ENCODE data around the gene ACTC1.

Gene ACTC1

DNA sequence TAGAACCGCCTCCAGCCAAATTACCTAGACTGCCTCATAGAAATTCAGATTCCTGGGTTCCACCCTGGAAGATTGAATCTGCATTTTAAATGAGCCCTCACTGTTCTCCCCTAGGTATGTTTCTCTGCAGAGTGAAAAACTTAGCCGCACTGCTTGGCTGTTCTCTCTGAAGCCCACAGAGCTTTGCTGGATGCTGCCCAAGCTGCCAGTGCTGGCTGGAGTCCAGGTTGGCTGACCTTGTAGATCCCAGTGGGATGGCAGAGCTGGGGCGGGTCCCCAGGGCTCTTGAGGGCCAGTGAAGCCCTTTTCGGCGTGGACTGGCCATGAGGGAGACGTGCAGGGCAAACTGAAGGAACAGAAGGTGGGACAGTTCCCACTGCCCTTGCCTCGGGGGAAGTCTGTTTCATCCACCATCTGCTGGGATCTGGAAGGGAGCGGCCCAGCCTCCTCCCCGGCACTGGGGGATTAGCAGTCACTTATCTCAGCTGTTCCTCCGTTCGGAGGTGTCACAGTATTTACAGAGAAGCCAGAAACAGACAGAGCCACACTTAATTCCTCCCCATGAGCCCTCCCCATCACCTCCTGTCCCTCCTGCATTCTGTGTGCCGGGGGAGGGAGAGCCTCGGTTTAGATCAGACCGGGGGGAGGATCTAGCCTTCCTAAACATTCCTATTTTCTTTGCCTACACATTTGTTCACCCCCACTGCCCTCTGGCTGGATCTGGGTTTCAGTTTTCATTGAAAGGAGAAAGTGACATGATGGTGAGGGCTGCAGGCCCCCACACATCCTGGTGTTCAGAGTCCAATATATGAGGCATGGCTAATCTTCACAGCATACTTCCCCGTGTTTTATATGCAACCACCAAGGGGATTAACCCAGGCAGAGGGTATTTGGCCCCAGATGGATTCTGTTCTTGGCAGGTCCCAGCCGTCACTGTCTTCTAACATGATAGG, 4.1 kb upstream of the ACTC1 start:
- DNase-seq (ENCODE audit: low spot score), result no peak

DNA sequence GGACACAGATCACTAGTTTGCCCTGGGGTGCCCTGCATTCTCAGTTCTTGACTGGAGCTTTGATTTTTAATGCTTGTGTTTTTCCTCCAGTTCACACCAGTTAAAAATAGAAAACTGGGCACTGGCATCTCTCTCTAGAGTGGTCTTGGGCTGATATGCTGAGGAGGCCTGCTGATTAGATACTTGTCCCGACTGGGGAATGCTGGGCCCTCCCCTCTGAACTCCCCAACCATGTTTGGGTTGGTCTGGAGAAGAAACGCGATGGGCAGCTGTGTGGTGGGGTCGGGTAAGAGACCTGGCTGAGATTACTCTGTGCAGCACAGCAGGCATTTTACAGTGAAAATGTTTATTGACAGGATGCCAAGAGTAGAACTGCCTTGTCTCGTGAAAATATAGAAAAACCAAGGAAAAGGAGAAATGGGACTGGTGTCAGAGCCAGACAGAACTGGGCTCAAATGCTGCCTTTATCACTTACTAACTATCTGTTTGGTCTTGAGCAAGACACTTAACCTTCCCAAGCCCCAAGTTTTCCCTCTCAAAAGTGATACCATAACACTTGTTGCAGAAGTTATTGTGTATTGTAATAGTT, 1.6 kb upstream of the ACTC1 start:
- DNase-seq (ENCODE audit: low spot score), result no peak

DNA sequence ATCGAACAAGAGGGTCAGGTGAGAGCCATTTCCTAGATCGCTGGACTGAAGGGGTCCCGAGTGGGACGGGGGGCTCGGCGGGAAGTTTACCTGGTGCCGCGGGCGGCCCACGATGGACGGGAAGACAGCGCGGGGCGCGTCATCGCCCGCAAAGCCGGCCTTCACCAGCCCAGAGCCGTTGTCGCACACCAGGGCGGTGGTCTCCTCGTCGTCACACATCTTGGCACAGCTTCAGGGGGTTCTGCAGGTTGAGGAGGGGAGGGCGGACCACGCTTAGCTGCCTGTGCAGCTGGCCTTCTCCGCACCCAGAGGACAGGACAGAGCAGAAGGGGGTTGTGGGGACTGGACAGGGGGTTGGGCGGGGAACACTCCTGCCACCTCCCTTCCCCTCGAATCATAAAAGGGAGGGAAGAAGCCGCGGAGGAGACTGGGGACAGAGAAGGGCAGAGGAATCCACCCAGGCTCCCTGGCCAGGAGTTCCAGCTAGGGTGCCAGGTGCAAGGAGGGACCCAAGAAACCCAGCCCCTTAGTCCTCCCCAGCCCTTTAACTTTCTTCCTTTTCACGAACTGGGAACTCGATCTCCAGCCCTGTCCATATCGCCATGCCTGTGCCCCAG, 651 bp downstream of the ACTC1 start:
- DNase-seq (ENCODE audit: low spot score), result no peak

DNA sequence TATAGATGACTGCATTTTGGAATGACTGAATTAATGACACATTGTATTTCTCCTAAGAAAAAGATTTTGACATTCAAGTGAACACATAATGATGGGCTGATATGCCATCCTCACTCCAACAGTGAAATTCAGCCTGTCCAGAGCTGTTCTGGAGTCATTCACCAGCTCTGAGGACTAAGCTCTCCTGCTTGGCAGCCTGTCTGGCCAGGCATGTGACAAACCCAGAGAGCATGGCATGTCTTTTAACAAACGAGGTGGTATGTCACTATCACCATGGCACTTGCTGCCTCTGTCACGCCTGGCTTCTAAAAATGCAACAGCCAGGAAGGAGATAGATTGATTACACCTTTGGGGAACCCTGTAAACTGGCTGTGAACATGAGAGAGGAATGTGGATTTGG, 1.4 kb downstream of the ACTC1 start:
- DNase-seq (ENCODE audit: low spot score), result no peak

DNA sequence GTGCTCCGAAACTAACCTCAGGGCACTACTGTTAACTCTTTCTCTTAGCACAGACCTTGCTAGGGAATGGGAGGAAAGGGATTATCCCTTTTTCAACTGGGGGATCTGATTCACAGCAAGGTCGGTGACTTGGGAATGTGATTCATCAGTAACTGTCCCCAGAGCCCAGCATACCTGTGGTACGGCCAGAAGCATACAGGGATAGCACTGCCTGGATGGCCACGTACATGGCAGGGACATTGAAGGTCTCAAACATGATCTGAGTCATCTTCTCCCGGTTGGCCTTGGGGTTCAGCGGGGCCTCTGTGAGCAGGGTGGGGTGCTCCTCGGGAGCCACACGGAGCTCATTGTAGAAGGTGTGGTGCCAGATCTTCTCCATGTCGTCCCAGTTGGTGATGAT, 2.3 kb downstream of the ACTC1 start:
- no peak for DNase-seq (ENCODE audit: low spot score)

DNA sequence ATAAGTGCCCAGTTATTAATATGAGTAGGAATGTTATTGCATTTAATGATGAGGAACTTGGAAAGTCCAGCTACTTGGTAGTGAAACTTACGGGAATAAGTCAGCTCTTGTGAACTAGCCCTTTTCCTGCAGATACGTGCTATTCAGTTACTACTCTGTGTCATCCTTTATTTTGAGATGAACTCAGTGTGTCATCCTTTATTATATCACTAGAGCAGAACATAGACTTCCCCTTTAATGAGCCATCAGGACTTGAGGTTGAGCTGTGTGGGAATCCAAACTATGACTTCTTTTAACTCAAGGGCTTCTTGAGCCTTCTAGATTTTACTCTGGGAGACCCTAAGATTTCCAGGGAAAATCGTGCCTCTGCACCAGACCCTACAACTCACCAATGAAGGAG, 3.6 kb downstream of the ACTC1 start:
- no peak for DNase-seq (ENCODE audit: low spot score)

DNA sequence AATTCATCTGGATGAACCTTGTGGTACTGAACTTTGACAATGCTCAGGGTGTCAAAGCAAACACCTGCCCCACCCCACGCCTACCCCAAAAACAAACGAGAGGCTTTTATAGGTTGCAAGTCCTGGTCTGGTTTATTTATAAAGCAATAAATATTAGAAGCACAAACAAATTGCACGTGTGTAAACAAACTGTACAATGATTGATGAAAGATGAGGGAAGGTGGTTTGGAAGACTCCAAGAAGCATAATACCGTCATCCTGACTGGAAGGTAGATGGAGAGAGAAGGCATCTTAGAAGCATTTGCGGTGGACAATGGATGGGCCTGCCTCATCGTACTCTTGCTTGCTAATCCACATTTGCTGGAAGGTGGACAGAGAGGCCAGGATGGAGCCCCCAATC, 5.2 kb downstream of the ACTC1 start:
- no peak for DNase-seq (ENCODE audit: low spot score)

DNA sequence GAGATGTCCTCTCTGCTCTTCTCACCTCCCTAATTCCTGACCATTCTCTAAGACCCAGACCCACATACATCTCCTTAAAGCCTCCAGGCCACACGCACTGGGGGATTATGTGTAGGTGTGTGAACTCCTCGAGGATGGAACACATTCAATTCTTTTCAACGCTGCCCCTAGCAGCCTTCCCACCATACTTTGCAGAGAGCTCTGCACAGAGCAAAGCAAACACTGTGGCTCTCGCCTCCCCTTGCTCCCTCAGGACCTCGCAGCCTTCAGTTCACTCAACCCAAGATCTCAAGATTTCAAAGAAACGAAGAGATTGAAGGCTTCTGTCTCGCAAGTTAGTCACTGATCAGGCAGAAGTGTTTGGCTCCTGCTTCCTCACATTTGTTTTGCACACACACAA, 6.0 kb downstream of the ACTC1 start:
- no peak for DNase-seq (ENCODE audit: low spot score)

DNA sequence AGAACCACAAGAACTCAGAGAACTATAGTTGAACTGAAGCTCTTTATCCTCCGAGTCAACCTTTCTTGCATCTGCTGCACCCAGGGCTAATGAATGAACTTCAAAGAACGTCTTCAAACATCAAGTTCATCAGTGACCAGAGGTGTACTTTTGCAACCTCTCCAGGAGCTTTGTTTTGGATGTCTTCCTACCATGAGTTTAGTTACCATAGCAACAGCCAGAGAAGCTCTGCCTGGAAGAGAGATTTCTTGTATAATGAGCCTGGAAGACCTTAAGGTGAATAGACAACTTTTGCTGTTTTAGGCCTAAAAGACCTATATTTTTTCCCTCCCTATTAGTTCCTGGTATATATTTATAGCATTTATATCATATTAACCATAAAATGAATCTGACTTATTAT, 9.1 kb downstream of the ACTC1 start:
- no peak for DNase-seq (ENCODE audit: low spot score)

DNA sequence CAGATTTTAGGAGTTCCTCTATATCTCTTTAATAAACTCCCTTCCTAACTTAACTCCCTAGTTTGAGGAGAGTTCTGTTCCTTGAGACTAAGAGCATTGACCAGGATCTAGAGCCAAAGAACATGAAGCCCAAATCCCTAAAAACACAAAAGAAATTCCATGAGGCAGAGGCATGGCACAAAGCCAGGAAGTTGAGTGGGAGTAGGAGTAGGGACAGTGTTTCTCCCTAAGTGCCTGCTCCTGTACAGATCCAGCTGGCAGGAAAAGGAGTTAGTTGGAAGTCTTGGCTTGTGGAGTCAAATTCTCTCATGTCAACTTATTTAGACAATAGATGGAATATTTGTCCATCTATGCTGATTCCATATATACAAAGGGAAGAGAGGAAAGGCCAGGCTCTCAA, 11.4 kb downstream of the ACTC1 start:
- no peak for DNase-seq (ENCODE audit: low spot score)

DNA sequence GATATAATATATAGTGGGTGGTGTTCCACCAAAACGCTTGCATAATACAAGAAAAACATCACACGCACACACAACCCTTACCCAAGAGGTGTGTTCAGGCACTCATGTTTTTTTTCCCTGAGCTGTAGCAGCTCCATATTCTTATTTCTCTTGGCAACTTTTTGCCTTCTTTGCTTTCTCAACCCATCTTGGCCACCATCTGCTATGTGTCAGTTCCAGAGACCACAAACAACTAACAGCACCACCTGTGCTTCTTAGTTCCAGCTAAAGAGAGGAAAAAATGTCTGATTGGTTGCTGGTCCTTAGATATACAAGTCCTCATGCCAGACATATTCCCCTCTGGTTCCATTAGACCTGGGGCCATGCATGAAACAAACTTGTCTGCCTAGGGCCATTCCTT, 11.9 kb downstream of the ACTC1 start:
- no peak for DNase-seq (ENCODE audit: low spot score)

DNA sequence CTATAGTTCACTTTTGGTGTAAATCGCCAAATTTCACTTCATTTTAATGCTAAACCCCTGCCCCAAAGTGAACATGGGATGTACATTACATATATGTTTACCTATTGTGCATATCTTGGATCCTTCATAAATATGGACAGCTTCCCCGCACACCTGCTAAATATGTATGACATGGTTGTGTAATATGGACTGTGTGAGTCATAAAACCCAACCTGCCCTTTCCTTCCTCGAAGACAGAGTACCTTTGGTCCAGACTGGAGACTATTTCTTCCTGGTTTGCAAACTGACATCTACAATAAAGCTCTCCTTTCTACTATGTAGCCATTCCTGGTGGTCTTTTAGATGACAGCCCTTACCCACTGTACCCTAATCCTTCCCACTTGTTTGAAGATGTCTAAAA, 12.4 kb downstream of the ACTC1 start:
- no peak for DNase-seq (ENCODE audit: low spot score)

DNA sequence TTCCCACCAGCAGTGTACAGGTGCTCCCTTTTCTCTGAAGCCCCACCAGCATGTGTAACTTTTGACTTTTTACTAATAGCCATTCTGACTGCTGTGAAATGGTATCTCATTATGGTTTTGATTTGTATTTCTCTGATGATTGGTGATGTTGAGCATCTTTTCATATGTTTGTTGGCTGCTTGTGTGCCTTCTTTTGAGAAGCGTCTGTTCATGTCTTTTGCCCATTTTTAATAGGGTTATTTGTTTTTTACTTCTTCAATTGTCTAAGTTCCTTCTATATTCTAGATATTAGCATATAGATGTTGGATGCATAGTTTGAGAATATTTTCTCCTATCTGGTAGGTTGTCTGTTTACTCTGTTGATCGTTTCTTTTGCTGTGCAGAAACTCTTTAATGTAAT, 14.6 kb downstream of the ACTC1 start:
- no peak for DNase-seq (ENCODE audit: low spot score)

DNA sequence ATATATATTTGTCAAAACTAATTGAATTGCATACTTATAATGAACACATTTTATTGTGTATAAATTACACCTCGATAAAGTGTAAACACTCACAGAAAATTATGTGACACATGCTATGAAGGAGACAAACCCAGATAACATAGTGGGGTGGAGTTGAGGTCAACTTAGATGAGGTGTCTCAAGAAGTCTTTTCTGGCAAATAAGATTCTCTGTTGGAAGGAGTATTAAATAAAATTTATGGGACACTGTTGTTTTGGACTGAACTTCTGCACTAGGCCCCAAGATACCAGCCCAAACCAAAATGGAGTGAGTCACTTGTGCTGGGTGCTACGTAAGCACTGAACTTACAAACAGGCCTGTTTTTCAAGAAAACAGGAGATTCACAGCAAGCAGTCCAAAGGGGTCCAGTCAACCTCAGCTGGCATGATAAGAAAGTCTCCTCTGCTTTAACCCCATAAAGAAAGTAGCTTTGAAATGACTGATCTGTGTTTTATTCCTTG, 18.7 kb downstream of the ACTC1 start:
- no peak for DNase-seq (ENCODE audit: low spot score)

DNA sequence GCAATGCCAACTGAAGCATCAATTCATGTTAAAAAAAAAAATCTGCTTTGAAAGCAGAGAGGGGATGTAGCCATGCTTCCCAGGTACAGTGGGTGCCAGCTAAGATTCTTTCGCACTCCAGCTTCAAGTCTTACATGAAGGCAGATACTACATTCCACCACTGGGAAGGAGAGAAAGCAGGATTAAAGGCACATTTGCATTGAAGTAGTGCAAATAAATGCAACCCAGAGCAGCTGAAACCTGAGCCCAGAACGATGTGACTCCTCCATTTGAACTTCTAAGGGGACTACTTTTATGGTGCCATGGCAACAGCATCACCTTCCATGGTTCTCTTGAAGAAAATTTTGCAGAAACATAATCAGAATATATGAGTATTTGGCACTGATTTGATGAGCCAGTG, 21.4 kb downstream of the ACTC1 start:
- DNase-seq (ENCODE audit: low spot score), result no peak

DNA sequence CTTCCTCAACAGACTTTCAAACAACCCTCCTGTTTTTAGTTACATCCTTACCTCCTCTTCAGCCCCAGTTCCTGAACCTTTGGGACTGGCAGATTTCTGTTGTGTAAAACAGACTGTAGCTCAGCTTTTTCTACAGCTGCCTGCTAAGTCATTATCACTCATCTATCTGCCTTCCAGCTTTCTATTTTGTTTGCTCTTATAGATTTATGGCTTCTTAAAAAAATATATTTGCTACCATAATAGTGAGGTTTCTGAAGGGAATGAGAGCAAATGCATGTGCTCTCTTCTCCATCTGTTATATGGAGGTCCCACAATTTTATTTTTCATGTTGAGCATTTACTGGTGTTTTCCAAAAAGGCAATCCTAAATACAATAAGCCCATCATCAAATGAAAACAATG, 22.3 kb downstream of the ACTC1 start:
- DNase-seq (ENCODE audit: low spot score), result no peak

DNA sequence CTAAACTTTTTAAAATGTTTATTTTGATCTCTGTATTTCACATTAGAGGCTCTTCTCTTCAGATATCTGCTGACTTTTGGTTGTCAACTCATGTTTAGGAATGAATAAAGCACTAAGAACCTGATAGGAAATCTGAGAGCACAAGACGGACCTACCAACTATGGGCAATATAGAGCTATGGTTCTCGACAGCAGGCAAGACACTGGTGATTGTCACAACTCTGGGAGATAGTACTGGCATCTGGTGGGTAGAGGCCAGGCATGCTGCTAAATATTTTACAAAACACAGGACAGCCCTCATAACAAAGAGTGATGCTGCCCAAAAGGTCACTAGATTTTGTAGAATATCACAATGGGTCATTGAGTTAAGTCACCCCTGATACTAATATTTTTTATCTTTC, 23.0 kb downstream of the ACTC1 start:
- no peak for DNase-seq (ENCODE audit: low spot score)

DNA sequence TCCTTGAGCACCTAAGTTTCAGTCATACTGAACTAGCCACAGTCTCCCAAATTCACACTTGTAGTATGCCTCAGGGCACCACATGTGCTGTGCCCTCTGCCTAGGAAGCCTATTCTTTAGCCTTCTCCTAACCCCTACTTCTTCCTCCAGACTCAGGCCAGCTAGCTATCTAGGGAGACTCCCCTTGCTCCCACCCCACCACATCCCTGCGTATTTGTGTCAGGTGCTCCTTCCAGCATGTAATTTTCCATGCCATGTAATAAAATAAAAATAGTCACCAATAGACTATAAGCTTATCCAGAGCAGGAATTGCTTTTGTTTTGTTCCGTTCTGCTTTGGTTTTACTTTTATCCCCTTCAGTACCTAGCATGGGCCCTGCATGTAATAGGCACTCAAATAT, 25.6 kb downstream of the ACTC1 start:
- no peak for DNase-seq (ENCODE audit: low spot score)

DNA sequence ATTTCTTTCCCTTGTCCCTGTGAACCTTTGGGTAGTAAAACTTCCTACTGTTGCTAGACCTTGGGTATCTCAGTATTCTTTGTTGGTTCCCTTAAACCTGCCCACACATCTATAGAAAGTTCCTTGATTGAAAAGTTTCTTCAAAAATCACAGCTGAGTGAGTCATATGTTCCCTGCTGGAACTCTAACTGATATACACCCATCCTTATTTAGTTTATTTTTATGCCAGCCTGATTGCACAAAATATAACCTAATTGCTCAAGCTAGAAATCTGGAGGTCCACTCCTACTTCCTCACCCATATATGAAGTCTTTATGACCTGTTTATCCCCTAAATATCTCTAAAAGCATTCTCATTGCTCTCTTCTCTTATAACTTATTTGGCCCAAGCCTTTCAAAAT, 26.8 kb downstream of the ACTC1 start:
- no peak for DNase-seq (ENCODE audit: low spot score)

DNA sequence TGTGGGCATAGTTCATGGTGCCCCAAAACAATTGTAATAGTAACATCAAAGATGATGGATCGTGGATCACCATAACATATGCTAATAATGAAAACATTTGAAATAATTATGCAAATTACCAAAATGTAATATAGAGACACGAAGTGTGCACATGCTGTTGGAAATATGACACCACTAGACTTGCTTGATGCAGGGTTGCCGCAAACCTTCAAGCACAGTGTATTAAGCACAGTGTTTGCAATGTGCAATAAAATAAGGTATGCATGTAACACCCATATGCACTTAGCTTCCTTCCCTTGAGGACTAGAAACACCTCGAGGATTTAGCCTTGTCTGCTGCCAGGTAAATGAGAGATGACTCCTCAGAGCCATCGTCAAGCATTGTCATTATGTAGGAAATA, 29.6 kb downstream of the ACTC1 start:
- DNase-seq (ENCODE audit: low spot score), result no peak

DNA sequence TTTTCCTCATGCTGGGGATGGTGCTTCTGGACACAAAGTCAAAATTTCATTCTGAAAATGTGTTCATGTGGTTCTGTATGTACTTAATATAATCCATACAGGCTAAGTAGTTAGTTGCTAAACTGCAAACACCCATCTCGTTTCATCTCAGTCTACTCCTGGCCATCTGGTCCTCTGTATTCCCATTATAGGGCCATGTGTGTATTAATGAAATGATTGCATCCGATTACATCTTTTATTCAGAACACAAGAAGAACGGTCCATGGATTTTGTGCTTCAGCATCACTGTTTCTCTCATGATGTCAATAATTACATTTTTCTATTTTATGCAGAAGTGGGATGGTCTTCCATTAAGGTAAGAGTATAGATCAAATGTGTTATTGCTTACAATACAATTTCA, 34.4 kb downstream of the ACTC1 start:
- no peak for DNase-seq (ENCODE audit: low spot score)

DNA sequence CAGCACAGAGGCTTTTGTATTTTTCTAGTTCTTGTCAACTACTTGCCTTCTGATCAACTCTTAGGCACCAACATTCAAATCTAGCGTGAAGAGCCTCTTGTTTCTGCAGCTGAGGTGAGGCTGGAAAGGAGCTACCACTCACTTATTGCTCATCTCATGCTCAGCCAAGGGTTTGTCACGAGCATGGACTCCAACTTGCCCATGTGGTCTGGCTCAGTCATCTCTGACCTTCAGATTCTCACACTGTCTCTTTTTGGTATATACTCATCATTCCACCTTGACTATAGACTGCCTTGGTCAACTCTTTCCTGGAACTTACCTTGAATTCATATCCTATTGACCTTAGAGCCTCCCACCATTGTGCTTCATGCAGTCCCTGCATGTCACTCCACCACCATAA, 35.4 kb downstream of the ACTC1 start:
- DNase-seq (ENCODE audit: low spot score), result no peak

DNA sequence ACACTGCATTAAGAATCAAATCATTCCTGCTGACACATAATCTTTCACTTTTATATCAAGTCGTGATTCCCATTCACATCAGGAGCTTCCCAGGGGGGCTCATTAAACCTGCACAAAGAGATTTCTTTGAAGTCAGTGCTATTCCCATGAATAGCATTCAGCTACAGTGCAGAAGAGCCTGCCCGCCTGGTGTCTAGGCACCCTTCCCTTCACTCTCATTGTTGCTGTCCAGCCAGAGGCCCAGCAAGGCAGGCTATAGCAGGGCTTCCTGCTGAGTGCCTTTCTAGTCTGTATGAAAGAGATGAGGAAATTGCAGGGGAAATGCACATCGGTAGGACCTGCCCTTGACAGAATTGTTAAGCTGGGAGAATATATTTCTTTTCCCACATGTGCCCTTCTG, 36.0 kb downstream of the ACTC1 start:
- DNase-seq (ENCODE audit: low spot score), result no peak

Data from hepatic stellate cell (primary cell).